KG1 (cell line): ENCODE measurements around the gene CDK11A.
A peak's percentile ranks its signal among the peaks of the same experiment; 100 is the strongest.
"Not testable (repeated sequence)": the region's sequence is repeated elsewhere in the genome, so short reads cannot be mapped to it uniquely, and the experiment has no call there.

ENCODE experiments used
- DNase-seq: peaks from one replicate; lab custom pipeline; 2025; lab: John Stamatoyannopoulos, UW

Gene CDK11A

GRCh38 chr1:1662392-1662791 is 61.8 kb downstream of the CDK11A start:
- DNase-seq, result not testable (repeated sequence)

GRCh38 chr1:1658583-1659549 is 65.3 kb downstream of the CDK11A start, which contains the start of gene CDK11B:
Gene CDK11B, minus strand, starts transcription at chr1:1659004. Its CDS starts 1,519 bp downstream, at chr1:1657485.
- peak; percentile 83 for DNase-seq
